ENCODE data around the gene FBXO24. TPM values are rescaled to one million over a fixed set of nuclear protein-coding genes. Genes with fewer than 3 reads are reported as not detected.

Gene FBXO24
- total RNA-seq, 4 donors from 2014 or later: 0.30 to 2.2 (median 0.84) TPM; not detected in 1

DNA sequence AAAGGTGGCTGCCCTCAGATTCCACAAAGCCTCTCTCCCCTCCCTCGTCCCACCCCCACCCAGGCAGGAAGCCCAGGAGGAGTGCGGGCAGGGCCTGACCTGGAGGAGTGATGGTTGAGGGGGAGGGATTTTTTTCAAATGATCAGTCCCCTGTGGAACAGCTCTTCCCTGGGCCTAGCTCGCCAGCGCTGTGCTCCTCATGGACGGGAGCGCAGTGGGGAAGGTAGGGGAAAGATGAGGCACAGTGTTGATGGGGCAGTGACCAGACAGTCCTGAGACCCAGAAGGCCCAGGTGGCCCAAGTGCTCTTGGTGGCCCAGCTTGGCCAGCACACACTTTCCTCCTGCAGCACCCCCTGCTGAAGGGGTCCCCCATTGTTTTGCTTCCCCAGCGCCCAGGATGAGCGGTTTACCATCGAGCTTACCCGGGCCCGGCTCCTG is 21.0 kb upstream of the FBXO24 start:
- peaks cover 0 to 47% (median 14%) of the 10 kb centered on the region in 4 donors for H3K4me1 ChIP-seq
- no peak overlapping the region for H3K4me3 ChIP-seq
- 85 to 89% methylated on average over 11 of the region's 11 CpGs for WGBS, 2 donors
- TF ChIP-seq, protein P1, sequence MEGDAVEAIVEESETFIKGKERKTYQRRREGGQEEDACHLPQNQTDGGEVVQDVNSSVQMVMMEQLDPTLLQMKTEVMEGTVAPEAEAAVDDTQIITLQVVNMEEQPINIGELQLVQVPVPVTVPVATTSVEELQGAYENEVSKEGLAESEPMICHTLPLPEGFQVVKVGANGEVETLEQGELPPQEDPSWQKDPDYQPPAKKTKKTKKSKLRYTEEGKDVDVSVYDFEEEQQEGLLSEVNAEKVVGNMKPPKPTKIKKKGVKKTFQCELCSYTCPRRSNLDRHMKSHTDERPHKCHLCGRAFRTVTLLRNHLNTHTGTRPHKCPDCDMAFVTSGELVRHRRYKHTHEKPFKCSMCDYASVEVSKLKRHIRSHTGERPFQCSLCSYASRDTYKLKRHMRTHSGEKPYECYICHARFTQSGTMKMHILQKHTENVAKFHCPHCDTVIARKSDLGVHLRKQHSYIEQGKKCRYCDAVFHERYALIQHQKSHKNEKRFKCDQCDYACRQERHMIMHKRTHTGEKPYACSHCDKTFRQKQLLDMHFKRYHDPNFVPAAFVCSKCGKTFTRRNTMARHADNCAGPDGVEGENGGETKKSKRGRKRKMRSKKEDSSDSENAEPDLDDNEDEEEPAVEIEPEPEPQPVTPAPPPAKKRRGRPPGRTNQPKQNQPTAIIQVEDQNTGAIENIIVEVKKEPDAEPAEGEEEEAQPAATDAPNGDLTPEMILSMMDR (IDR thresholded peaks at IDR 0.05): no peak
- no peak for TF ChIP-seq EP300 (IDR thresholded peaks at IDR 0.05)
- TF ChIP-seq POLR2A (IDR thresholded peaks at IDR 0.05): no peak
- no peaks in the 10 kb centered on the region for H3K9me3 ChIP-seq
- peaks cover 0 to 58% (median 0%) of the 10 kb centered on the region in 3 donors for H3K36me3 ChIP-seq
- H3K27ac ChIP-seq: no peak overlapping the region
- DNase-seq (ENCODE audit: low spot score in 2 of 2): no peak
- no peaks in the 10 kb centered on the region for H3K27me3 ChIP-seq

DNA sequence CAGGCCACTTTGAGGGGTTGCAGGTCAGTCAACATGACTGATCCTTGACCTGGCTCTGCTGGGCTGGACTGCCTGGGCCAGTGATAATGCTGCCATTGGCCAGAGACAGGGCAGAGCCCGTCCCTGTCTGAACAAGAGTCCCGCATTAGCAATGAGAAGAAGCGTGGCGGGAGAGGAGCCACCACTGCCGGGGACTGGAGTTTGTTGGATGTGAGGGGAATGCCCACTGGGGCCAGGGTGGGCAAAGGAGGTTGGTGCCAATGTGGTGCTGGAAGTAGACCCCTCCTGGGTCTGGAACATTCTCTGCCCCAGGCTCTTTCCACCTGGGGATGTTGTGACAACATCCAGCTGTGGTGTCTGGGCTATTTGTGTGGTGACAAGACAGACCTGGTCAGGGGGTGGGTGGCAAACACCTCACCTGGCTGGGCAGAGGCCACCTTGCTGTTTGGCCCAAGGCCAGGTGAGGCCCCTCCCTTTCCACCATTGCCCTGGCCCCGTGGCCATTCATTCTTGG is 20.1 kb upstream of the FBXO24 start:
- WGBS, 2 donors: 80% methylated on average over 6 of the region's 6 CpGs
- DNase-seq (ENCODE audit: low spot score in 2 of 2): no peak

DNA sequence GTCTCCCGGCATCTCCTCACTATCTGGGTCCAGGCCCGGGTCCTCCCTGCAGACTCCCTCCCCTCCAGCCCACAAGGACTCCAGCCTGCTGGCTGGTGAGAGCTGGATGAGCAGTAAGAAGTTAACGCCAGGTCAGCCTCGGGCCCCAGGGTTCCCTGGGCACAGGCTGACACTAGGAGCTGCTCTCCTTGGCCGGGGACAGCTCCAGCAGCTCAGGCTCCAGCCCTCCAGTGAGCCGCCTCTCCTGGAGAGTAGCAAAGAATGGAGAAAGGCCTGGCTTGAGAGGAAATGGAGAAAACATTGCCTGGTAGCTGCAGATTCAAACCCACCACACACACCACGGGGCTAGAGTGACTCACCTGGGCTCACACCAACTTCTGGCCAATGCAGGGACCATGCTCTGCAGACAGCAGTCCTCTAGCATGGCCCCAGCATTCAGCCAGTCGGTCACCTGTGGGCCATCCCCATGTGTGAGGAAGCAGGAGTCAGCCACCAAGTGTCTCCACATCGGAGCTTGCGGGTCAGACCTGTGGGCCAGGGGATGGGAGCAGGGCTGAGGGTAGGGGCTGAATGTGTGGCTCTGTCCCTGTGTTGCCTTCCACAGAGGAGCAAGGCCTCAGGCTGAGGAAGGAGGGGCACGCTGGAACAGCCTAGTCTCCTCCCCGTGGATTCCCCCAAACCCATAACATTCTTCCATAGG is 18.9 kb upstream of the FBXO24 start:
- H3K27ac ChIP-seq: peak overlapping the region in 2 of 4 donors; percentile 31 to 34
- H3K36me3 ChIP-seq: peaks cover 0 to 48% (median 0%) of the 10 kb centered on the region in 3 donors
- peaks cover 0 to 4% of the 10 kb centered on the region in 2 donors for H3K27me3 ChIP-seq
- DNase-seq (ENCODE audit: low spot score in 2 of 2): no peak
- peaks cover 0 to 59% (median 20%) of the 10 kb centered on the region in 4 donors for H3K4me1 ChIP-seq
- H3K4me3 ChIP-seq: no peak overlapping the region
- WGBS, 2 donors: 49 to 67% methylated on average over 12 of the region's 12 CpGs
- H3K9me3 ChIP-seq: no peaks in the 10 kb centered on the region
- TF ChIP-seq EP300 (IDR thresholded peaks at IDR 0.05) (no peak), POLR2A (IDR thresholded peaks at IDR 0.05) (no peak)

More for the DNA sequence above, 20.1 kb upstream of the FBXO24 start:
- H3K27ac ChIP-seq: no peak overlapping the region
- TF ChIP-seq EP300 (IDR thresholded peaks at IDR 0.05) (no peak), POLR2A (IDR thresholded peaks at IDR 0.05) (no peak)
- TF ChIP-seq, protein P1 (IDR thresholded peaks at IDR 0.05): no peak
- no peaks in the 10 kb centered on the region for H3K9me3 ChIP-seq
- H3K4me3 ChIP-seq: no peak overlapping the region
- peaks cover 0 to 56% (median 0%) of the 10 kb centered on the region in 3 donors for H3K36me3 ChIP-seq
- peaks cover 0 to 3% of the 10 kb centered on the region in 2 donors for H3K27me3 ChIP-seq
- H3K4me1 ChIP-seq: peaks cover 0 to 52% (median 19%) of the 10 kb centered on the region in 4 donors

DNA sequence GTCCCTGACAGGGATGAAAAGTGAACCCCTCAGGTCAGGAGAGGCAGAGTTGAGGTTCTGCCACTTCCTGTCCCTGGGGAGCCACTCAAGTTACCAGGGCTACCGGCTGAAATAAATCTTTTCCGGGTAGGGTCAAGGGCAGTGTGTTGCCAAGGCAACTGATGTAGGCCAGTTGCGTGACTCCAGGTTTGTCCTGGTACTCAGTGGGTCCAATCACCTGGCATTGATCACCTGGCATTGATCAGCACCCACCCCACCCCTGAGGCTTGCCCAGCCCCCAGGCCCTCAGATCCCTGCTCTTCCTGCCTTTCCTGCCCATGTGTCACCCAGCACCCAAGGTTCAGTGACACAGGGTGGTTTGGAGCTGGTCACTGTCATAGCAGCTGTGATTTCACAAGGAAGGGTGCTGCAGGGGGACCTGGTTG is 18.4 kb upstream of the FBXO24 start:
- Histone ChIP-seq H3K27ac (peak overlapping the region in 2 of 4 donors; percentile 31 to 34), H3K4me1 (peaks cover 0 to 65% (median 20%) of the 10 kb centered on the region in 4 donors), H3K27me3 (peaks cover 0 to 4% of the 10 kb centered on the region in 2 donors), H3K36me3 (peaks cover 0 to 48% (median 0%) of the 10 kb centered on the region in 3 donors), H3K9me3 (no peaks in the 10 kb centered on the region), H3K4me3 (no peak overlapping the region)
- WGBS, 2 donors: 37 to 42% methylated on average over 3 of the region's 3 CpGs
- TF ChIP-seq, protein P1 (IDR thresholded peaks at IDR 0.05): no peak
- TF ChIP-seq EP300 (IDR thresholded peaks at IDR 0.05) (no peak), POLR2A (IDR thresholded peaks at IDR 0.05) (no peak)
- DNase-seq (ENCODE audit: low spot score in 2 of 2): no peak

DNA sequence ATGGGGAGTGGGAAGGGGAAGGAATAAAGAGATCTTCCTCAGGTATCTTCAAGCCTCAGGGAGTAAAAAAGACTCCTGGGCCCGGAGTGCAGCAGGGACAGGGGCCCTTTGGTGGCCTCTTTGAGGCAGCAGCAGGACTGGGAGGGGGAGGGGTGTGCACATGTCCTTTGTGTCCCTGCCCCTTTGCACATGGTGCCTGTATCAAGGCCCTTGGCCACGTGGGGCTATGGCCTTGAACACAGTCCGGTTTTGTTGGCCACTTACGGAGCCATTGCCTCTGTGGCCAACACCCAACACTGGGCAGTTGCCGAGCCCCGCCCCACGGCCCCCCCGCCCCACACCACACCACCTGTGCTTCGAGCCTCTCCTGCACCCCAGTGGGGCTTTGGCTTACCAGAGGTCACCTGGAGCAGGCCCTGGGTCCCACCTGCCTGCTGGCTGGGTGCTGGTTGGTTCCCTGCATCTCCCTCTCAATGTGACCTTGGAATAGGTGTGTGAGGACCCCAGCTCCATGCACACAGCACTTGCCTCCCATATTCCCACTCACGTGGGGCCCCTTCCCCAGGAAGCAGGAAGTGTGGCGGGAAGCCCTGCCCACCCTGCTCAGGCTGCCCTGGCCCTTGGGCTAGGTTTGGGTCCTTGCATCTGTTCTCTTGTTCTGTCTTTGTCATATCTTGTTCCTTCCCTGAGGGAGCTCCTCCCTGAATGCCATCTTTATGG is 17.8 kb upstream of the FBXO24 start:
- no peaks in the 10 kb centered on the region for H3K9me3 ChIP-seq
- peaks cover 0 to 4% of the 10 kb centered on the region in 2 donors for H3K27me3 ChIP-seq
- peak overlapping the region in 2 of 4 donors; percentile 31 to 34 for H3K27ac ChIP-seq
- peaks cover 0 to 48% (median 0%) of the 10 kb centered on the region in 3 donors for H3K36me3 ChIP-seq
- H3K4me3 ChIP-seq: no peak overlapping the region
- WGBS, 2 donors: 65 to 74% methylated on average over 4 to 11 of the region's 11 CpGs
- TF ChIP-seq, protein P1 (IDR thresholded peaks at IDR 0.05): no peak
- peaks cover 0 to 66% (median 20%) of the 10 kb centered on the region in 4 donors for H3K4me1 ChIP-seq
- DNase-seq (ENCODE audit: low spot score in 2 of 2): no peak
